ENCODE results near the gene APMAP.
"Not testable (repeated sequence)": the region's sequence is repeated elsewhere in the genome, so short reads cannot be mapped to it uniquely, and the experiment has no call there.

The APMAP gene

DNA sequence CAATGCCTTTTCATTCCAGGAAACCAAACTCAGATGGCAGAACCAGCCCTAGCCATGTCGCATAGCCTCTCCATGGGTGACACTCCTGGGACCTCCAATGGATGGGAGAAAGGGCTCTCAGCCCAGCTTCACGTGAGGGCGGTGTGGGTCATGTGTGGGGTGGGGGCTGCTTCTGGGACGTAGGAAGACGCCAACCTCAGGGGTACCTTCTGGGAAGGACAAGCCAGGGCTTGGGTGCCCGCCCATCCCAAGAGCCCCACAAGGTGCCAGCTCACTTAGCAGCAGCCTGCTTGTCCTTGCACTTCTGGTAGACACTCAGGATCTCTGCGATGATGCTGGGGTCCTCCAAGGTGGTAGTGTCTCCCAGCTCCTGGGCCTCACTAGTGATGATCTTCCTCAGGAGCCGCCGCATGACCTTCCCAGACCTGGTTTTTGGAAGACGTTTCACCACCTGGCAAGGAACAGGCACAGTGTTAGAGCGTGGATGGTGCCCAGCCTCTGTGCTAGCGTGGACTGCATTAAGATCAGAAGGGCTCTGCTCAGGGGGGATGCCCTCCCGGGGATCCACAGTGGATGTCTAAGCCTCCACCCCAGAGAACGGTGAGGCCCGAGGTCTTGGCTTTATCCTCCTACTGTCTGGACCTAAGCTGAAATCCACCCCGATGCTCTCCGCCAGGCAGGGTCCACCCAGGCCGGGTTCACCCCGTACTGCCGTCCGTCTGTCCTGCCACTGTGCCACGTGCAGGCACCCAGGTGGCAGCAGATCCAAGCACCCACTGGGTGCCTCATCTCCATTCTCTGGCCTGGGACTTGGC, 15.1 kb upstream of the APMAP start:
- DNase-seq (ENCODE audit: low read depth, low spot score) = no peak

DNA sequence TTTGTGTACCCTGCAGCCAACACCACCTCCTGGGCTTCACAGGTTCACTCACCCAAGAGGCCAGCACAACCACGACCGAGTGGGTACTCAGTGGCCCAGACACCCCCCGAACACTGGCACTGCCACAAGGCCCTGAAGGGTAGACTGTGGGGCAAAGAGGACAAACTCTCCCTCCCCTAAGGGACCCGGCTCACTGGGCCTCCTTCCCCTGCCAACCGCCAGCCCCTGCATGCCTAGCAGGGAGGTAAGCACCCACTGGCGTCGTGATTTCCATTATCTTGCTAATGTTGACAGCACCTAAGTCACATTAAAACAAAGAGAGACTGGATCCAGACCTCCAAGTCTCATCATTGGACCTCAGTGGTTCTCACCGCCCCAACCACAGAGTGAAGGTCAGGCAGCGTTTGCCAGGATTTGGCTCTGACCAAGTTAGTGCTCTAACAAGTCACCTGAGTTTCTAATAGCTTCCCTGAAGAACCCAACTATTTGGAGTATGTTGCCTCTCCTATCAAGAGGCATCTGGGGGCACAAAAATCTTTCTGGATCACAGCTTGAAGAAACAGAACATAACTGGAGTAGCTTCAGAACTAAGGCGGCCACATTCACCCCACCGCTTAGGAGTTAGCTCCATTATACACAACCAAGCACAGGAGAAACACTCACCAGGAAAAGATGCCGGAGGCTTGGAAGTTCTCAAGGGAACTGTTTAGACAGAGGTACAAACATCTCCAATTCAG, 14.0 kb upstream of the APMAP start:
- DNase-seq (ENCODE audit: low read depth, low spot score) = no peak

DNA sequence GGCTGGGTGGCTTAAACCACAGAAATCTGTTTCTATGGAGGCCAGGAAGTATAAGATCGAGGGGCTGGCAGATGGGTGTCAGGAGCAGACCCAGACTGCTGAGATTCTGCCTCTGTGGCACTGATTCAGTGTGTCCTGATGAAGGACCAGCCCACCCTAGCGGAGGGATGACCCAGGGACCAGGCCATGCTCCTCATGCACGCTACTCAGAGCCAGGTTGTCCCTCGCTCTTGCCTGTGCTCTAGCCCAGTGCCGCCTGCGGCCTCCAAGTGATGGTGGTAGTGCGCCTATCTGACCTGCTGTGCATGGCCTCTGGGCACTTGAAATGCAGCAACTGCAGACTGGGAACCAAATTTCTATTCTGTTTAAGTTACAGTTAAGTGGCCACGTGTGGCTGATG, 13.1 kb upstream of the APMAP start:
- no peak for DNase-seq (ENCODE audit: low read depth, low spot score)

DNA sequence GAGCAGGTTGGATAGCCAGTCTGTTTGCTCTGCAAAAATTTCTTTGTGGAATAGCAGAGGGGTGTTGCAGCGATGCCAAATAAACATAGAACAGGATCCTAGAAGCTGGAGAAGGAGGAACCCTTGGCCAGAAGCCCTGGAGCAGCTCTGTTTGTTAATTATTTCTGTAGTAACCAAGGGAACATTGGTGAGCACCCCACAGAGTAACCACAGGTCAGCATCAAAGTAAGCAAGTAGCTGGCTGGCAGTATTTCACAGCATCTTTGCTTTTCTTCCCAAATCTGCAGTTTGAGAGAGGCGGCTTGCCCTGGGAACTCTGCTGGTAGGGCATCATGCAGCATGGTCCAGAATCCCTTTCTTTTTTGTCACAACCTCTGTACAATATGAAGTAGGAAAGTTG, 12.7 kb upstream of the APMAP start:
- DNase-seq (ENCODE audit: low read depth, low spot score) = peak; percentile 75

DNA sequence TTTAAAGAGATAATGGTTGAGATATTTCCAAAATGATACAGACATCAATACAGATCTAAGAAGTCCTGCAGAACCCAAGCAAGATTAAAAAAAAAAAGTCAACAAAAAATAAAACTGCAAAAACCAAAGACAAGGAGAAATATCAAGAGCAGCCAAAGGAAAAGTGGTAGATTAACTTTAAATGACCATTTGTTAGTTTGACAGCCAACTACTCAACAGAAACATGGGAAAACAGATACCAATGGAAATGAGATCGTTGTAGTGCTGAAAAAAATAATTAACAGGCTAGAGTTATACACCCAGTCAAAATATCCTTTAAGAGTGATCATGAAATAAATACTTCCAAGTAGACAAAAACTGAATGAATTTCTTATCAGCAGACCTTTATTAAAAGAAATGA, 10.5 kb upstream of the APMAP start:
- no peak for DNase-seq (ENCODE audit: low read depth, low spot score)

DNA sequence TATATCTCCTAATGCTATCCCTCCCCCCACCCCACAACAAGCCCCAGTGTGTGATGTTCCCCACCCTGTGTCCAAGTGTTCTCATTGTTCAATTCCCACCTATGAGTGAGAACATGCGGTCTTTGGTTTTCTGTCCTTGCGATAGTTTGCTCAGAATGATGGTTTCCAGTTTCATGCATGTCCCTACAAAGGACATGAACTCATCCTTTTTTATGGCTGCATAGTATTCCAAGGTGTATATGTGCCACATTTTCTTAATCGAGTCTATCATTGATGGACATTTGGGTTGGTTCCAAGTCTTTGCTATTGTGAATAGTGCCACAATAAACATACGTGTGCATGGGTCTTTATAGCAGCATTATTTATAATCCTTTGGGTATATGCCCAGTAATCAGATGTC, 8.8 kb upstream of the APMAP start:
- DNase-seq (ENCODE audit: low read depth, low spot score) = not testable (repeated sequence)

DNA sequence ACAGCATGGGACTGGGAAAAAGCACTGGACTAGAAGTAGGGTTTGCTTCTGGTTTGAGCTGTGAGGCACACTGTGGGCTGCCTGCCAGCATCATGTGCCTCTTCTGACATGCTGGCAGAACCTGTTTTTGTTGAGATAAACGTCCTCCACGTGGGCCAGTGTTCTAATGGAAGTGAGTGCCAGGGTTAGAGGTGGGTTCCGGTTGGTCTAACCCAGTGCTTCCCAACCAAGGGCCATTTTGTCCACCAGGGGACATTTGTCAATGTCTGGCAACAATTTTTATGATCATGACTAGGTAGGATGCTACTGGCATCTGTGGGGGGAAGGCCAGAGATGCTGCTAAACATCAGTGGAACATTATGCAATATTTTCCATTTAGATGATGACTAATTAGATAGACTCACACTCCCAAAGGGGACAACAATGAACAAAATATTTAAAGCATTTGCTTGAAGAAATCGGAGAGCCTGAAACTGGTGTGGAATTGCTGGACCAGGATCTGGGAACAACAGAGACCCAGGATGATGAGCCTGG, 7.8 kb upstream of the APMAP start:
- peak; percentile 61 for DNase-seq (ENCODE audit: low read depth, low spot score)

DNA sequence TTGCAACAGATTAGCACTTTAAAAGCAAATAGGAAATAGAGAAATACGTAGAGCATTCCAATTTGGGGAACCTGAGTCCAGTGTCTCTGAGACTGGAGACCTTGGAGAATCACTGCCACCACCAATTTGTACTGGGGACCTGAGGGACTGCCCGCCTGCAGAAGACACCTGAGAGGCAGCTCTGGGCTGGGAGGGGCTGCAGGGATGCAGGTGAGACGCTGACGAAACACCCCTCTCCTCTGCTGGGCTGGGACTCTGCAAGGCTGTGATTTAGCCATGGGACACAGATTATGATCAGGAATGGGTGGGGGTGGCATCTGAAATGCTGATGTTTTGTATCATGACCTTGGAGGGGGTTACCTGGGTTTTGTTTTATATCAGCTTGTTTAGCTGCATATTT, 7.0 kb upstream of the APMAP start:
- no peak for DNase-seq (ENCODE audit: low read depth, low spot score)

DNA sequence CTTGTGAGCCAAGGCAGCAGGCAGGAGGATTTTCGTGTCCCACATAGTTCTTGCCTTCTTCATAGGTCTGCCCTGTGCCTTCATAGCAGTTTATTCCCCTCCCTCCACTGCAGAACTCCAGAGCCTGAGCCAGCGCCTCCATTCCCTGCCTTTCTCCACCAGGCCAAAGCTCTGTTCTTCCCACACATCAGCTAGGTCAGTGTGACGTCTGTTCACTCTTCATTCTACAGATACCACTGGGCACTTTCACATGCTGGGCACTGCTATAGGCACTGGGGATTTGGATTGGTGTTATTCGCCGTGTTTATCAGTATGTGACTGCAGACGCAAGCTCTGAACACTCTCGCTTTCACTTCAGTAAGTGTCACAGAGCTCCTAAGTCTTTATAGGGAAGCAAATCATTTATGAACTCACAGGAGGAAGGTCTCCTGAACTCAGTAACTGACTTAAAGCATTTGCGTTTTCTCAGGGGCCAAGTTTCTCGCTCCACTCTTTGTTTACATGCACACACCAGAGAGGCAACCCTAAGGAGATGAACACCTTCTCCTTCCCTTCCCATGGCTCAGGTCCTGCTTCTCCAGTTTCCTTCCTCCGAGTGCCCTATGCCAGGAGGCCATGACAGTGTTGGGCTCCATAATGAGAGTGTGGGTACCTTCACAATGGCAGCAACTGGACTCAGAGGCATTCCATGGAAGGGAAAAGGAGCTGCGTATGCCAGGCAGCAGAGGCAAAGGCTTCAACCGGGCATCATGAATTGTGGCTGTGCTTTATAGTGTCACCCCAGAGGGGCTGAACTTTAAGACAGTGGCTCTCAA, 6.3 kb upstream of the APMAP start:
- no peak for DNase-seq (ENCODE audit: low read depth, low spot score)

DNA sequence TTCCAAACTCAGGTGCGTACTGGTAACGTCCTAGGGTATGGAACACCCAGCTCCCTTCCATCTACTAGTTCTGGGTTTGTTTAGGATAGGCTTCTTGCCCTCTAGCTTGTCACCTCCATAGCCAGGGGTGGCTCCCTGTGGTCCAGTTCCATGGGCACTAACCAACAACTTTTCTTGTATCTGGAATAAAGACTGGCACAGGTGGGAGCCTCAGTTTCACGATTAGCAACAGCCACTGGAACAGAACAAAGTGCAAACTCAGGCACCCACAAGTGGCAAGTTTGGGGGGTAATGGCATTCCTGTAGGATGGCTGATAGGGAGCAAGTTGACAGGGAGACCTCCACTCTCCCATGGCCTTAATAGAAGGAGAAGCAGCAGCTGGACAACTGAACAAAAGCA, 5.6 kb upstream of the APMAP start:
- no peak for DNase-seq (ENCODE audit: low read depth, low spot score)

DNA sequence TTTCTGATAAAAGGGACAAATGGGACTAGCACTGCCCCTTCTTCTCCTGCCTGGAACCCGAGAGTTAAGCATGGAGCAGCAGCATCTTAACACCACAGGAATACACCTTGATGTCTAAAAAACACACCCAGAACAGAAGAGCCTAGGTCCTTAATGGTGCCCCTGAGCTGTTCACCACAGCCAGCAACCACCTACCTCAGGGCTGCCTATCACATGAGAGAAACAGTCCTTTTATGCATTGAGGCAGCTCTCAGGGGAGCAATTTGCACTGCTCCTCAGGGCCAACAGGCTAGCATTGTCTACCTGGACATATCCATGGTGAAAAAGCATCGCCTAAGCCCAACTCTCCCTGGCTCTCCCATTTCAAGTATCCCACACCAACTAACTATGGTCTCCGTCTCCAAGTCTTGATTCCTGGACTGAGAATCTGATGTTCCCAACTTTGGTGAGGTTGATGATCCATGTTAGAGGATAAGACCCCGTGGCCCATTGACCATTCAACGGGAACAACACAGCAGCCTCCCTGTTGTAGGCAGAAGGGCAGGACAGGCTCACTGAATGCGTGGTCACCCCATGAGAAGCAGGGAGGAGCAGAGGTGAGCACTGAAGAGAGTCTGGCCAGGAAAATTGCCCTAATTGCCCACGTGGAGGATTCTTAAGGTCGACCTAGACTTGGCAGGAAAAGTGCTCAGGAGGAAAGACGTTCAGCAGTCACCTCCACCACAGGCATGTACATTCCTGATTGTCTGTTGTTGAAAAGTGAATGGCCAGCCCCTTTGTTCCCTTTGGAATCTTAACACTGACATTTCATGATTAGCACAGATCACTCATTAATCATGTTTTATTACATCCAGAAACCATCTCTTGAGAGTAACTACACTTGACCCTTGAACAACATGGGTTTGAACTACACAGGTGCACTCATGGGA, 4.2 kb upstream of the APMAP start:
- DNase-seq (ENCODE audit: low read depth, low spot score) = no peak

DNA sequence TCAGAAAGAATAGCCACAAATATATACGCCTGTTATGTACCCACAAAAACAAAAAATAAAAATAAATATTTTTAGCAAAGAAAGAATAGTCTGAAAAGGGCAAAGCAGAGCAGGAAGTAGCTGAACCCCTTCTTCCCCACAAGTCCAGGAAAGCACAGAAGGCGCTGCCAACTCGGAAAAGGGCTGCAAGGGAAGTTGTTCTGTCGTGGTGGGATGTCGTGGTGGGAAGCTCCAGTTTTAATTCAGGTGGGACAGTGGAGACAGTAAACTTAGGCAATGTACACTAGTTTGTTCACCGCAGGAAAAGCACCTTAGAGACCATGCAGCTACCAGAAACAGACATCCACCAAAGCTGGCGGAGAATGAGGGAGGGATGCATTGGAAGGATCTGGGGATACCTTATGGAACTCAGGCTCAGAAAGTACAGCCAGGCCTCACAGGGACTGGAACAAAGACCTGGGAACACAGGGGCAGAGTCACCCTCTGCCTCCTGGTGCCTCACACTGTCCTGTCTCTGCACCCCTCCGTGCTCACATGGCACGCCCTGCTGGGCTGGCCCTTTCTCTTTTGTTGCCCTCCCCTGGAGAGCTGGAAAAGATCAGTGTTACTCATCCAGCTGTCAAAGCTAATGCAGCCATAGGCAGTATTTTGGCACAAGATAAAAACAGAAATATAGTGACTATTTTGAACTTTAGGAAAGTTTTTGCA, 3.3 kb upstream of the APMAP start:
- DNase-seq (ENCODE audit: low read depth, low spot score) = no peak

DNA sequence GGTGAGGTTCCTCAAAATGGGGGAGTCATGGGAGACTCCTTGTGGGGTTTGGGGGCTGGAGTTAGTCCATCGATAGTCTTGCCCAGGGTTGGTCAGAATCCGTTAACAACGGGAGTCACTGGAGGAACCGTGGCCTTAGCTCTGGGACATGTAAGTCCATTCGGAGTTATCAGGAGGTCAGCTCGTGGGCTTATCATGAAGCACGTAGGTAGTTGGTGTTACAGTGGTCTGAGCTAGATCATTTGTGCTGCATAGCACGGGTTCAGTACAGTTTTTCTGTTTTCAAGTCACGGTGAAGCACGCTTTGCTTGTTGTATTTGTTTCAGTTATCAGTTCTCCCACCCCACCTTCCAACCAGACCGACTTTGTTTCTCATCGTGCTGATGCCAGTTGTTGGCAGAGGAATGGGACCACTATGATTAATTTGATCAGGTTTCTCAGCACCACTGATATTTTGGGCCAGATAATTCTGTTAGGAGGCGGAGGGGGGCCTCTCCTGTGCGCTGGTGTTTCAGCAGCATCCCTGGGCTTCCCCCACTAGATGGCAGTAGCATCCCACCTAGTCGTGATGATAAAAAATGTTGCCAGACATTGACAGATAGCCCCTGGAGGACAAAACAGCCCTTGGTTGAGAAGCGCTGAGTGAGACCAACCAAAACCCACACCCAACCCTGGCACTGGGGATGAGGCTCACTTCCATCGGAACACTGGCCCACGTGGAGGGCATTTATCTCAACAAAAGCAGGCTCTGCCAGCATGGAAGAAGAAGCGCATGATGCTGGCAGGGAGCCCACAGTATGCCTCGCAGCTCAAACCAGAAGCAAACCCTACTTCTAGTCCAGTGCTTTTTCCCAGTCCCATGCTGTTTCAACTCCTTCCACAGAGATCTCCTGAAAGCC, 2.2 kb upstream of the APMAP start:
- DNase-seq (ENCODE audit: low read depth, low spot score) = peak; percentile 90

DNA sequence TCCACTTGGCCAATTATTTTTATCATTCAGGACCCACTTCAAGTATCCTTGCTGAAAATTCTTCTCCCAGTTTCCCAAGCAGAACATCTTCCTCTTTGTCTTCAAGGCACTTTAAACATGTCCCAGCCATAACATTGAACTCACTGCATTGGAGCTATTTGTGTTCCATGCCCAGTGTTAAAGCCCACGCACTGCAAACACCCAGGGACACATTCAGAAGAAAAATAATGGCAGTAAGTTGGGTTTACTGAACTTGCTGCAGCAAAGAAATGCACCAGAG, 1.6 kb upstream of the APMAP start:
- DNase-seq (ENCODE audit: low read depth, low spot score) = no peak

DNA sequence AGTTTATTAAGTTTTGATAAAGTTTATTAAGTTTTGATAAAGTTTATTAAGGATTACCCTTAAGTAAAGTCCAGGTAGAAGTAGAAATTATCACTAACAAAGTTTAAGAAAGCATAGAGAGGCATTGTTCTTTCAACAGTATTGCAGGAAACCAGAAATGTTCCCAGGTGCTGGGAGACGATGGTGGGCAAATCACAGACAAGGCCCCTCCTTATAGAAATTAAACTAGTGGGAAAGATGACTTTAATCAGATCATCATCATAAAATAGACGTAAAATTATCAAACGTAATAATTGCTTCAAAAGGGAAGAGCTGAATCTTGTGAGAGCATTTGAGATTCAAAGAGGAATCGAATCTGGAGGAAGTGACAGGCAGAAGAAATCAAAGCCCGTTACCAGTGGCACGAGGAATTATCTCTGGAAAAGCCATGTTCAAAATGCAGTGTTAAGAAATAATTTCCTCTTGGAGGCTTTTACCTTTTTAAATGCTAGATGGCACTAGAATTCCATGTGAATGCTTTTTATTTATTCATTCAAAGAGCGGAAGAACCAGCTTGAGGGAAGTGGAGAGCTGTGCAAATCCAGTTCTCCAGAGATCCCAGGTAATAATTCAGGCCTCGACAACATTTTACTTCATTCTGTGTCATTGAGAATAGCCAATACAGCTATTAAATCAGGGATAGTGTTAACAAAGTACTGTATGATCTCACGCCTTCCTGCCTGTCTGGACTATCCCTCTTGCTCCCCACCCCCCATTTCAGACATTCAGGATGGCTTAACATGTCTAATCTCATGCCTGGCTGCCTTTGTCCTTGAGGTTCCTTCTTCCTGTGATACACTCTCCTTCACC, 1.0 kb upstream of the APMAP start:
- peak; percentile 54 for DNase-seq (ENCODE audit: low read depth, low spot score)

DNA sequence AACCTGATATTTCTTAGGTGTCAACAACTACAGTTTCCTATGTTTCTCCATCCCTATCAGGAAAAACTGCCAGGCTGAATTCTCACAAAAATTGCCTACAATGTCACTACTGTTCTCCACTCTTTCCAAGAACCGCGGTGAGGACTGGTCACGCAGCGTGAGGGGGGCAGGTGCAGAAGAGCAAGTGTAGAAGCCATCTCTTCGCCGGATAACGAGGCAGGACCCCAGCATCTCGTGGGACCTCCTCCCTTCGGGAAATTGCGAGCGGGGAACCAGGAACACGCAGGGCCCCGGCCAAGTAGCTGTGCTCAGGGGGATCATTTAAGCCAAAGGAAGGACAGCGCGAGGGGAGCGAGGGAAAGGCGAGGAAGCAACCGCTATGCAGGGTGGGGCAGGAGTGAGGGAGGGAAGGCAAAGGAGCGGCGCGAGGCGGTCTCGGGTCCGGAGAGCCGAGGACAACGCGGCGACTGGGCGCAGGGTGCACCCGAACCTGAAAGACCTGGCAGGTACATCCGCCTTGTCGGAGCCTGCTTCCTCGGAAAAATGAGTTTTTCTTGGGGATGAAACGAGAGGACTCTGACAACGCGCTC, 559 bp downstream of the APMAP start:
- peak; percentile 45 for DNase-seq (ENCODE audit: low read depth, low spot score)

DNA sequence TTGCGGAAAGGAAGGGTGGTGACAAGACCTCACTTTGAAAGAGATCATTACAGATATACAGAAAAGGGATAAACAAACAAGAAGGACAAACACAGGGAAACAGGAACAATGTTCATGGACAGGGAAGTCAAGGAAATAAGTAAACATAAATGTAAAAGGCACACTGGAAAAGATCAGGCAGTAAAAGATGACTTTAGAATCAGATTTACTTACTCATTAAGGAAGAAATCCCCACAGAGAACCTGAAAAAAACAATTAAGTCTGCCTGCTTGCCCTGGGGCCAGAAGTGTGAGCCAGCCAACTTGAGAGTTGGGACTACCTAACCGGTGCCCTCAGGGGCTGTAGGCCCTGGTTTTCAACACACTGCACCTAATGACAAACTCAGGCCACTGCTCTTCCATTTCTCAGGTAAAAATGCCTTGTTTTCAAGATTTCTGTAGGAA, 1.7 kb downstream of the APMAP start:
- no peak for DNase-seq (ENCODE audit: low read depth, low spot score)

DNA sequence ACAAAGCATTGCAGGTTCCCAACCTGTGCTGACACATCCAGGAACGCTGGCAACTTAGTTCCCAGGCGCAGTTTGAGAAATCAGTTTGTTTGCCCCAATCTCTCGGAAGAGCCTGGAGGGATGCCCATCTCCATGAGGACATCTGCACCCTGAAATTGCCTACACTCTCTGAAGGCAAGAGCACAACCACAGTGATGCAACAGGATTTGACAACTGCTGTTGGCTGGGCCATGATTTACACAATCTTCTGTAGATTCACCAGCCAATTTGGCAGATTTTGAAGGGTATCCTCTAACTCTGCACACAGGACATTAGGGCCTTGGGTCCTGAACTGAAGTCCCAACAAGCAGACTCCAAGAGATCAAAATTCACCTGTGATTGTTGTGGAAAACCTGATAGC, 3.4 kb downstream of the APMAP start:
- DNase-seq (ENCODE audit: low read depth, low spot score) = no peak

Measured in astrocyte of the hippocampus (primary cell).